ENCODE results near the gene ZNF511.

The ZNF511 gene

GRCh38 chr10:133353202-133353959 lies 44.7 kb downstream of the ZNF511 start:
- Mint-ChIP-seq H3K9me3 (no peaks in the 10 kb centered on the region), H3K27me3 (ENCODE audit: low read depth) (no peaks in the 10 kb centered on the region), H3K36me3 (ENCODE audit: low read depth) (no peaks in the 10 kb centered on the region), H3K4me1 (ENCODE audit: low read depth) (no peaks in the 10 kb centered on the region), H3K4me3 (no peak overlapping the region), H3K27ac (no peak overlapping the region)

- Mint-ChIP-seq H3K27me3 (ENCODE audit: low read depth) (no peaks in the 10 kb centered on the region), H3K9me3 (no peaks in the 10 kb centered on the region)
These were observed 45.4 kb downstream of the ZNF511 start for GRCh38 chr10:133353988-133354605.

GRCh38 chr10:133354672-133355240 lies 46.0 kb downstream of the ZNF511 start:
- Mint-ChIP-seq H3K4me1 (ENCODE audit: low read depth) (no peaks in the 10 kb centered on the region), H3K27ac (no peak overlapping the region), H3K36me3 (ENCODE audit: low read depth) (no peaks in the 10 kb centered on the region), H3K4me3 (no peak overlapping the region), H3K9me3 (no peaks in the 10 kb centered on the region), H3K27me3 (ENCODE audit: low read depth) (no peaks in the 10 kb centered on the region)

More at GRCh38 chr10:133353988-133354605, 45.4 kb downstream of the ZNF511 start:
- Mint-ChIP-seq H3K4me3 (no peak overlapping the region), H3K36me3 (ENCODE audit: low read depth) (no peaks in the 10 kb centered on the region), H3K27ac (no peak overlapping the region), H3K4me1 (ENCODE audit: low read depth) (no peaks in the 10 kb centered on the region)

- H3K4me3 Mint-ChIP-seq: no peak overlapping the region
- no peaks in the 10 kb centered on the region for H3K4me1 Mint-ChIP-seq (ENCODE audit: low read depth)
- H3K27me3 Mint-ChIP-seq (ENCODE audit: low read depth): no peaks in the 10 kb centered on the region
- no peak overlapping the region for H3K27ac Mint-ChIP-seq
- no peaks in the 10 kb centered on the region for H3K9me3 Mint-ChIP-seq
- no peaks in the 10 kb centered on the region for H3K36me3 Mint-ChIP-seq (ENCODE audit: low read depth)
These were observed 46.6 kb downstream of the ZNF511 start for GRCh38 chr10:133355266-133355665.

- Mint-ChIP-seq H3K27me3 (ENCODE audit: low read depth) (no peaks in the 10 kb centered on the region), H3K9me3 (no peaks in the 10 kb centered on the region), H3K4me3 (peak overlapping the region; percentile 68), H3K27ac (no peak overlapping the region), H3K4me1 (ENCODE audit: low read depth) (no peaks in the 10 kb centered on the region), H3K36me3 (ENCODE audit: low read depth) (no peaks in the 10 kb centered on the region)
These were observed 47.3 kb downstream of the ZNF511 start for GRCh38 chr10:133355991-133356390.

GRCh38 chr10:133356549-133357284 lies 48.0 kb downstream of the ZNF511 start:
- no peak overlapping the region for H3K27ac Mint-ChIP-seq

GRCh38 chr10:133357285-133358161 lies 48.8 kb downstream of the ZNF511 start, which contains the start of gene FUOM:
Gene FUOM (minus strand): TSS chr10:133358019. CDS start chr10:133358007, 12 bp downstream.
- Mint-ChIP-seq H3K36me3 (ENCODE audit: low read depth) (peaks cover 6% of the 10 kb centered on the region), H3K27ac (no peak within 1 kb of the TSS), H3K4me3 (peak within 1 kb of the TSS; percentile 67), H3K27me3 (ENCODE audit: low read depth) (no peaks in the 10 kb centered on the region), H3K9me3 (no peaks in the 10 kb centered on the region), H3K4me1 (ENCODE audit: low read depth) (no peaks in the 10 kb centered on the region)

More at GRCh38 chr10:133356549-133357284, 48.0 kb downstream of the ZNF511 start:
- Mint-ChIP-seq H3K9me3 (no peaks in the 10 kb centered on the region), H3K36me3 (ENCODE audit: low read depth) (peaks cover 3% of the 10 kb centered on the region), H3K4me1 (ENCODE audit: low read depth) (no peaks in the 10 kb centered on the region), H3K27me3 (ENCODE audit: low read depth) (no peaks in the 10 kb centered on the region), H3K4me3 (peak overlapping the region; percentile 65)

GRCh38 chr10:133358162-133358924 lies 49.6 kb downstream of the ZNF511 start:
- no peaks in the 10 kb centered on the region for H3K9me3 Mint-ChIP-seq
- no peak overlapping the region for H3K4me3 Mint-ChIP-seq
- no peaks in the 10 kb centered on the region for H3K4me1 Mint-ChIP-seq (ENCODE audit: low read depth)
- H3K27ac Mint-ChIP-seq: no peak overlapping the region
- H3K27me3 Mint-ChIP-seq (ENCODE audit: low read depth): no peaks in the 10 kb centered on the region
- peaks cover 6% of the 10 kb centered on the region for H3K36me3 Mint-ChIP-seq (ENCODE audit: low read depth)

GRCh38 chr10:133358925-133359310 lies 50.2 kb downstream of the ZNF511 start:
- no peaks in the 10 kb centered on the region for H3K4me1 Mint-ChIP-seq (ENCODE audit: low read depth)
- peaks cover 6% of the 10 kb centered on the region for H3K36me3 Mint-ChIP-seq (ENCODE audit: low read depth)
- H3K27me3 Mint-ChIP-seq (ENCODE audit: low read depth): no peaks in the 10 kb centered on the region
- H3K4me3 Mint-ChIP-seq: no peak overlapping the region
- H3K27ac Mint-ChIP-seq: no peak overlapping the region
- no peaks in the 10 kb centered on the region for H3K9me3 Mint-ChIP-seq

- no peaks in the 10 kb centered on the region for H3K27me3 Mint-ChIP-seq (ENCODE audit: low read depth)
- no peak overlapping the region for H3K4me3 Mint-ChIP-seq
- no peaks in the 10 kb centered on the region for H3K4me1 Mint-ChIP-seq (ENCODE audit: low read depth)
- H3K9me3 Mint-ChIP-seq: no peaks in the 10 kb centered on the region
- H3K27ac Mint-ChIP-seq: no peak overlapping the region
- peaks cover 6% of the 10 kb centered on the region for H3K36me3 Mint-ChIP-seq (ENCODE audit: low read depth)
These were observed 50.8 kb downstream of the ZNF511 start for GRCh38 chr10:133359554-133359971.

- no peak overlapping the region for H3K4me3 Mint-ChIP-seq
- H3K4me1 Mint-ChIP-seq (ENCODE audit: low read depth): no peaks in the 10 kb centered on the region
- no peaks in the 10 kb centered on the region for H3K9me3 Mint-ChIP-seq
- H3K27me3 Mint-ChIP-seq (ENCODE audit: low read depth): no peaks in the 10 kb centered on the region
- no peak overlapping the region for H3K27ac Mint-ChIP-seq
- H3K36me3 Mint-ChIP-seq (ENCODE audit: low read depth): peaks cover 8% of the 10 kb centered on the region
These were observed 51.4 kb downstream of the ZNF511 start for GRCh38 chr10:133359972-133360610.

- Mint-ChIP-seq H3K9me3 (no peaks in the 10 kb centered on the region), H3K4me3 (no peak overlapping the region), H3K4me1 (ENCODE audit: low read depth) (no peaks in the 10 kb centered on the region), H3K27me3 (ENCODE audit: low read depth) (no peaks in the 10 kb centered on the region), H3K36me3 (ENCODE audit: low read depth) (peaks cover 8% of the 10 kb centered on the region), H3K27ac (no peak overlapping the region)
These were observed 52.5 kb downstream of the ZNF511 start for GRCh38 chr10:133361227-133361626.
